ENCODE data around the gene FLAD1.
"Not testable (repeated sequence)": the region's sequence is repeated elsewhere in the genome, so short reads cannot be mapped to it uniquely, and the experiment has no call there.

GRCh38 chr1:154995301-154995983, 12.3 kb downstream of the FLAD1 start:
- TF ChIP-seq POLR2A (IDR thresholded peaks at IDR 0.05), result not testable (repeated sequence)
- peak; percentile 24 to 43 (median 34) for TF ChIP-seq CTCF (IDR thresholded peaks at IDR 0.05)

All from uterus (tissue), 2 donors.